Measurements from ENCODE around the gene BST1.

BST1 gene

GRCh38 chr4:15677507-15677988, 25.3 kb upstream of the BST1 start:
- DNase-seq = no peak

GRCh38 chr4:15681067-15681371, 21.8 kb upstream of the BST1 start:
- DNase-seq = no peak

- DNase-seq = peak; percentile 99
Observed at GRCh38 chr4:15681372-15682241, 21.3 kb upstream of the BST1 start, which contains the start of gene FAM200B. TSS of gene FAM200B (plus strand) at chr4:15681827. CDS start at chr4:15686978, 5,151 bp downstream.

- peak; percentile 73 for DNase-seq
Observed at GRCh38 chr4:15682242-15683142, 20.4 kb upstream of the BST1 start.

GRCh38 chr4:15683143-15683495, 19.7 kb upstream of the BST1 start:
- no peak for DNase-seq

- no peak for DNase-seq
Observed at GRCh38 chr4:15684498-15684897, 18.4 kb upstream of the BST1 start.

GRCh38 chr4:15688051-15688450, 14.8 kb upstream of the BST1 start:
- DNase-seq = no peak

GRCh38 chr4:15689540-15689939, 13.3 kb upstream of the BST1 start:
- DNase-seq = no peak

- DNase-seq = no peak
Observed at GRCh38 chr4:15690020-15690809, 12.7 kb upstream of the BST1 start.

- peak; percentile 80 for DNase-seq
Observed at GRCh38 chr4:15691346-15692135, 11.3 kb upstream of the BST1 start.

- DNase-seq = no peak
Observed at GRCh38 chr4:15692602-15693001, 10.3 kb upstream of the BST1 start.

GRCh38 chr4:15694431-15694830, 8.4 kb upstream of the BST1 start:
- no peak for DNase-seq

GRCh38 chr4:15695240-15695699, 7.6 kb upstream of the BST1 start:
- peak; percentile 61 for DNase-seq

GRCh38 chr4:15695729-15696128, 7.1 kb upstream of the BST1 start:
- no peak for DNase-seq

- no peak for DNase-seq
Observed at GRCh38 chr4:15696866-15697265, 6.0 kb upstream of the BST1 start.

- no peak for DNase-seq
Observed at GRCh38 chr4:15703439-15703838, 574 bp downstream of the BST1 start.

- DNase-seq = no peak
Observed at GRCh38 chr4:15704129-15704528, 1.3 kb downstream of the BST1 start.

- no peak for DNase-seq
Observed at GRCh38 chr4:15706646-15707362, 3.9 kb downstream of the BST1 start.

- DNase-seq = no peak
Observed at GRCh38 chr4:15707363-15707715, 4.5 kb downstream of the BST1 start.

GRCh38 chr4:15711762-15712161, 8.9 kb downstream of the BST1 start:
- no peak for DNase-seq

- DNase-seq = peak; percentile 27
Observed at GRCh38 chr4:15712214-15712613, 9.3 kb downstream of the BST1 start.
